Ovary (tissue), 9 donors: ENCODE results near the gene SLC25A30. TPM values are rescaled to one million over a fixed set of nuclear protein-coding genes. Genes with fewer than 3 reads are reported as not detected.
"Not testable (repeated sequence)": the region's sequence is repeated elsewhere in the genome, so short reads cannot be mapped to it uniquely, and the experiment has no call there.

ENCODE experiments used
- DNase-seq, 5 donors: peaks; one replicate each; pipeline ENCODE4 v3.0.0-alpha.2; 2019 to 2020
- H3K27ac ChIP-seq, 2 donors: fragments of 200-600 bp; one replicate each; pipeline versions ENCODE4 v1.5.1 to v1.8.0; 2019 to 2022
- H3K27me3 ChIP-seq: fragments of 200-600 bp; one replicate; pipeline ENCODE4 v1.8.0; 2022
- H3K36me3 ChIP-seq: fragments of 200-600 bp; sonication (generic); one replicate; pipeline ENCODE4 v1.5.1; 2019
- H3K4me1 ChIP-seq: one replicate; pipeline ENCODE4 v1.8.1; 2013; ENCODE audit warnings: mild to moderate bottlenecking, moderate library complexity; ENCODE audit not compliant: insufficient read depth
- H3K4me3 ChIP-seq: fragments of 200-600 bp; sonication (generic); one replicate; pipeline ENCODE4 v1.5.1; 2017
- H3K9me3 ChIP-seq, 2 donors: fragments of 200-600 bp in 1 of 2; sonication (generic) in 1 of 2; one replicate each; pipeline versions ENCODE4 v1.5.1 to v1.8.1; 2013 to 2019; ENCODE audit warnings: mild to moderate bottlenecking in 1 of 2, moderate library complexity in 1 of 2
- CTCF ChIP-seq, 3 donors: fragments of 450-650 bp in 2 of 3; fragments of 200-600 bp in 1 of 3; IDR thresholded peaks; one replicate each; pipeline versions ENCODE4 v1.5.1 to v1.8.0; 2016 to 2022; ENCODE audit warnings: antibody characterized with exemption in 3 of 3, mild to moderate bottlenecking in 1 of 3
- EP300 ChIP-seq: sonication (generic); formaldehyde crosslinking; IDR thresholded peaks from one replicate; pipeline ENCODE4 v1.6.1; 2017; ENCODE audit warnings: antibody characterized with exemption
- POLR2A ChIP-seq: fragments of 450-650 bp; IDR thresholded peaks from one replicate; pipeline ENCODE4 v1.6.1; 2017; ENCODE audit warnings: antibody characterized with exemption, mild to moderate bottlenecking, moderate library complexity
- WGBS, 3 donors: extraction: QIAGEN DNeasy Blood & Tissue Kit in 1 of 3; methylation state at CpG; one replicate each; pipeline versions ENCODE4 v1.1.5 to v1.1.7; 2013 to 2017; 5-methylcytosine and 5-hydroxymethylcytosine counted together
- intact Hi-C, 4 donors: fragments of 100-400 bp; cut with DNase I; formaldehyde crosslinking; loops; one replicate each; pipeline versions ENCODE4 v1.11.0 to v1.15.1; 2022 to 2023
- polyA plus RNA-seq, 2 donors: library from polyadenylated mRNA; stranded (reverse); fragments of 200-250 nt in 1 of 2; fragments of 350-450 nt in 1 of 2; fragmentation: Illumina TruSeq in 1 of 2; extraction: RNeasy Lipid Tissue Mini Kit (QIAGEN cat#74804) in 1 of 2; gene quantifications; one replicate each; pipeline ENCODE4 v1.2.3, GENCODE V29; 2013 to 2014
- total RNA-seq, 7 donors: library from RNA; depleted of rRNA in 2 of 7; stranded (reverse); fragments of >200 nt in 2 of 7; fragmentation: NEBNext Ultra II Directional in 3 of 7; extraction: Animal tissue kit (Norgen Biotek cat#: 25700) in 3 of 7; gene quantifications; one replicate each; pipeline versions ENCODE4 v1.1.0 to v1.2.4, GENCODE V29; 2016 to 2023
- donor health status: DM: no; HTN: no; CAD: no; lungs with moderate emphysema.
- donor health status: DM: no; HTN: no; CAD: no.
- donor health status: Bipolar disorder and iron deficiency.
- donor health status: DM: yes; HTN: yes; CAD: no.
- donor health status: DM: no; HTN: no; CAD: no.
- donor health status: DM: yes; HTN: yes; CAD: no.

The SLC25A30 gene
- total and polyA plus RNA-seq, 9 donors = 10.7 to 33.4 (median 22.8) TPM

GRCh38 chr13:45388664-45389063, 29.5 kb downstream of the SLC25A30 start:
- H3K4me1 ChIP-seq = no peaks in the 10 kb centered on the region
- TF ChIP-seq POLR2A (no peak), CTCF (IDR thresholded peaks at IDR 0.05) (no peak), EP300 (no peak)
- 90 to 92% (median 91%) methylated on average over 4 of the region's 4 CpGs for WGBS, 3 donors

GRCh38 chr13:45386892-45387575, 31.1 kb downstream of the SLC25A30 start:
- DNase-seq, H3K4me3 ChIP-seq, intact Hi-C loops, H3K27ac ChIP-seq, H3K36me3 ChIP-seq, H3K9me3 ChIP-seq, H3K4me1 ChIP-seq, H3K27me3 ChIP-seq: not testable (repeated sequence)
- WGBS, 3 donors = 93 to 96% (median 96%) methylated on average over 17 of the region's 17 CpGs

More at GRCh38 chr13:45388664-45389063, 29.5 kb downstream of the SLC25A30 start:
- Histone ChIP-seq H3K4me3 (no peak overlapping the region), H3K36me3 (no peaks in the 10 kb centered on the region), H3K9me3 (no peaks in the 10 kb centered on the region), H3K27ac (no peak overlapping the region), H3K27me3 (no peaks in the 10 kb centered on the region)
- no peak for DNase-seq
- intact Hi-C loops = no loop called here

GRCh38 chr13:45385907-45386553, 32.1 kb downstream of the SLC25A30 start:
- Histone ChIP-seq H3K4me1 (no peaks in the 10 kb centered on the region), H3K27ac (no peak overlapping the region), H3K36me3 (no peaks in the 10 kb centered on the region), H3K4me3 (no peak overlapping the region), H3K27me3 (no peaks in the 10 kb centered on the region), H3K9me3 (no peaks in the 10 kb centered on the region)
- intact Hi-C loops = no loop called here
- no peak for TF ChIP-seq CTCF (IDR thresholded peaks at IDR 0.05)
- TF ChIP-seq POLR2A = no peak
- no peak for TF ChIP-seq EP300
- DNase-seq = no peak
- WGBS, 3 donors = 86 to 87% (median 86%) methylated on average over 5 of the region's 5 CpGs

GRCh38 chr13:45385320-45385719, 32.9 kb downstream of the SLC25A30 start:
- DNase-seq = no peak
- no peaks in the 10 kb centered on the region for H3K4me1 ChIP-seq
- H3K27me3 ChIP-seq = no peaks in the 10 kb centered on the region
- TF ChIP-seq EP300 (no peak), POLR2A (no peak), CTCF (IDR thresholded peaks at IDR 0.05) (no peak)
- no peaks in the 10 kb centered on the region for H3K9me3 ChIP-seq
- WGBS, 3 donors = 97% methylated on average over 5 of the region's 5 CpGs
- no peaks in the 10 kb centered on the region for H3K36me3 ChIP-seq
- no peak overlapping the region for H3K4me3 ChIP-seq
- intact Hi-C loops = no loop called here
- H3K27ac ChIP-seq = no peak overlapping the region

- TF ChIP-seq POLR2A (no peak), CTCF (IDR thresholded peaks at IDR 0.05) (no peak), EP300 (no peak)
- DNase-seq = no peak
Measured at GRCh38 chr13:45384474-45385174, 33.5 kb downstream of the SLC25A30 start.

GRCh38 chr13:45382739-45383138, 35.4 kb downstream of the SLC25A30 start:
- H3K27ac ChIP-seq, H3K9me3 ChIP-seq, DNase-seq, H3K36me3 ChIP-seq, H3K27me3 ChIP-seq, intact Hi-C loops, H3K4me1 ChIP-seq, H3K4me3 ChIP-seq: not testable (repeated sequence)
- WGBS, 3 donors = 67 to 77% (median 74%) methylated on average over 8 of the region's 8 CpGs

More at GRCh38 chr13:45384474-45385174, 33.5 kb downstream of the SLC25A30 start:
- Histone ChIP-seq H3K36me3 (no peaks in the 10 kb centered on the region), H3K27ac (no peak overlapping the region), H3K4me1 (no peaks in the 10 kb centered on the region), H3K9me3 (no peaks in the 10 kb centered on the region), H3K4me3 (no peak overlapping the region), H3K27me3 (no peaks in the 10 kb centered on the region)
- intact Hi-C loops = no loop called here
- WGBS, 3 donors = 68 to 78% (median 78%) methylated on average over 4 of the region's 4 CpGs
